ENCODE results near the gene PRKCE. TPM values are rescaled to one million over a fixed set of nuclear protein-coding genes. Genes with fewer than 3 reads are reported as not detected.

Gene PRKCE
- total and polyA plus RNA-seq, 2 experiments from 2014 or later = 0.94 to 1.2 TPM

DNA sequence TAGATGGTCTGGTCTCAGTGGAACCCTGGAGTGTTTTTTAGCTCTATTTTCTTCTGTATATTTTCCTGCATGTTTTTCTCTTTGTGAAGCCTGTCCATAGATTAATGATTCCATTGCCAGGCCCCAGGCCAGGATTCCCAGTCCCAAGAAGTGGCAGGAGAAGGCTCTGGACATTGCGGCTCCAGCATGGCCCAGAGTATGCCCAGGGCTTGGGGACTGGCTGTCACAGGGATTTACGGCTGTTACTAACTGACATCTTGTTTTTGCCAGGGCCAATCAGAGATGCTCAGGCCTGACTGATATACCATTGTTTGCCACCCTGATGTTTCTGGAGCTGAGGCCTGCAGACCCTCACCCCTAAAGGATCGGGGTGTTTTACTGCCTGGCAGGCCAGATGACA lies 59.0 kb downstream of the PRKCE start:
- Mint-ChIP-seq H3K36me3 (ENCODE audit: low read depth) (0 out of 3 replicates have a peak, but pooled peaks cover 5% of the 10 kb centered on the region), H3K4me3 (no peak overlapping the region), H3K4me1 (peaks cover 10% of the 10 kb centered on the region), H3K27ac (no peak overlapping the region), H3K9me3 (peaks cover 10% of the 10 kb centered on the region; the same call in 2 of the 3 replicates), H3K27me3 (ENCODE audit: insufficient read depth, low read depth, poor library complexity) (peaks cover 7% of the 10 kb centered on the region)
- no peak overlapping the region for H3K4me3 ChIP-seq
- no peak overlapping the region for H3K4me2 ChIP-seq
- no peaks in the 10 kb centered on the region for H3K4me1 ChIP-seq (ENCODE audit: insufficient read depth)
- no peaks in the 10 kb centered on the region for H3F3A ChIP-seq (replicated peaks; ENCODE audit: low read depth)
- TF ChIP-seq POLR2AphosphoS5 (IDR thresholded peaks at IDR 0.05; ENCODE audit: low read depth) (no peak), CREB1 (CRISPR knock-in tag; IDR thresholded peaks at IDR 0.05; ENCODE audit: low read depth) (no peak), ZNF331 (CRISPR knock-in tag; IDR thresholded peaks at IDR 0.05; ENCODE audit: low read depth) (no peak), ZNF114 (CRISPR knock-in tag; IDR thresholded peaks at IDR 0.05) (no peak), EZH2phosphoT487 (IDR thresholded peaks at IDR 0.05; ENCODE audit: unreplicated experiment) (no peak), STAT1 (IDR thresholded peaks at IDR 0.05; ENCODE audit: unreplicated experiment) (no peak), EZH2 (IDR thresholded peaks at IDR 0.05; ENCODE audit: low read depth, unreplicated experiment) (no peak), JUNB (IDR thresholded peaks at IDR 0.05; ENCODE audit: unreplicated experiment) (no peak), NANOG (IDR thresholded peaks at IDR 0.05; ENCODE audit: borderline replicate concordance) (no peak)
- TF ChIP-seq, protein P1, sequence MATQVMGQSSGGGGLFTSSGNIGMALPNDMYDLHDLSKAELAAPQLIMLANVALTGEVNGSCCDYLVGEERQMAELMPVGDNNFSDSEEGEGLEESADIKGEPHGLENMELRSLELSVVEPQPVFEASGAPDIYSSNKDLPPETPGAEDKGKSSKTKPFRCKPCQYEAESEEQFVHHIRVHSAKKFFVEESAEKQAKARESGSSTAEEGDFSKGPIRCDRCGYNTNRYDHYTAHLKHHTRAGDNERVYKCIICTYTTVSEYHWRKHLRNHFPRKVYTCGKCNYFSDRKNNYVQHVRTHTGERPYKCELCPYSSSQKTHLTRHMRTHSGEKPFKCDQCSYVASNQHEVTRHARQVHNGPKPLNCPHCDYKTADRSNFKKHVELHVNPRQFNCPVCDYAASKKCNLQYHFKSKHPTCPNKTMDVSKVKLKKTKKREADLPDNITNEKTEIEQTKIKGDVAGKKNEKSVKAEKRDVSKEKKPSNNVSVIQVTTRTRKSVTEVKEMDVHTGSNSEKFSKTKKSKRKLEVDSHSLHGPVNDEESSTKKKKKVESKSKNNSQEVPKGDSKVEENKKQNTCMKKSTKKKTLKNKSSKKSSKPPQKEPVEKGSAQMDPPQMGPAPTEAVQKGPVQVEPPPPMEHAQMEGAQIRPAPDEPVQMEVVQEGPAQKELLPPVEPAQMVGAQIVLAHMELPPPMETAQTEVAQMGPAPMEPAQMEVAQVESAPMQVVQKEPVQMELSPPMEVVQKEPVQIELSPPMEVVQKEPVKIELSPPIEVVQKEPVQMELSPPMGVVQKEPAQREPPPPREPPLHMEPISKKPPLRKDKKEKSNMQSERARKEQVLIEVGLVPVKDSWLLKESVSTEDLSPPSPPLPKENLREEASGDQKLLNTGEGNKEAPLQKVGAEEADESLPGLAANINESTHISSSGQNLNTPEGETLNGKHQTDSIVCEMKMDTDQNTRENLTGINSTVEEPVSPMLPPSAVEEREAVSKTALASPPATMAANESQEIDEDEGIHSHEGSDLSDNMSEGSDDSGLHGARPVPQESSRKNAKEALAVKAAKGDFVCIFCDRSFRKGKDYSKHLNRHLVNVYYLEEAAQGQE (IDR thresholded peaks at IDR 0.05; ENCODE audit: unreplicated experiment) = no peak
- TF ChIP-seq, protein P2, sequence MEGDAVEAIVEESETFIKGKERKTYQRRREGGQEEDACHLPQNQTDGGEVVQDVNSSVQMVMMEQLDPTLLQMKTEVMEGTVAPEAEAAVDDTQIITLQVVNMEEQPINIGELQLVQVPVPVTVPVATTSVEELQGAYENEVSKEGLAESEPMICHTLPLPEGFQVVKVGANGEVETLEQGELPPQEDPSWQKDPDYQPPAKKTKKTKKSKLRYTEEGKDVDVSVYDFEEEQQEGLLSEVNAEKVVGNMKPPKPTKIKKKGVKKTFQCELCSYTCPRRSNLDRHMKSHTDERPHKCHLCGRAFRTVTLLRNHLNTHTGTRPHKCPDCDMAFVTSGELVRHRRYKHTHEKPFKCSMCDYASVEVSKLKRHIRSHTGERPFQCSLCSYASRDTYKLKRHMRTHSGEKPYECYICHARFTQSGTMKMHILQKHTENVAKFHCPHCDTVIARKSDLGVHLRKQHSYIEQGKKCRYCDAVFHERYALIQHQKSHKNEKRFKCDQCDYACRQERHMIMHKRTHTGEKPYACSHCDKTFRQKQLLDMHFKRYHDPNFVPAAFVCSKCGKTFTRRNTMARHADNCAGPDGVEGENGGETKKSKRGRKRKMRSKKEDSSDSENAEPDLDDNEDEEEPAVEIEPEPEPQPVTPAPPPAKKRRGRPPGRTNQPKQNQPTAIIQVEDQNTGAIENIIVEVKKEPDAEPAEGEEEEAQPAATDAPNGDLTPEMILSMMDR (conservative IDR thresholded peaks at IDR 0.05; ENCODE audit: low read depth in 2 of 2) = no peak
- TF ChIP-seq, protein P3, sequence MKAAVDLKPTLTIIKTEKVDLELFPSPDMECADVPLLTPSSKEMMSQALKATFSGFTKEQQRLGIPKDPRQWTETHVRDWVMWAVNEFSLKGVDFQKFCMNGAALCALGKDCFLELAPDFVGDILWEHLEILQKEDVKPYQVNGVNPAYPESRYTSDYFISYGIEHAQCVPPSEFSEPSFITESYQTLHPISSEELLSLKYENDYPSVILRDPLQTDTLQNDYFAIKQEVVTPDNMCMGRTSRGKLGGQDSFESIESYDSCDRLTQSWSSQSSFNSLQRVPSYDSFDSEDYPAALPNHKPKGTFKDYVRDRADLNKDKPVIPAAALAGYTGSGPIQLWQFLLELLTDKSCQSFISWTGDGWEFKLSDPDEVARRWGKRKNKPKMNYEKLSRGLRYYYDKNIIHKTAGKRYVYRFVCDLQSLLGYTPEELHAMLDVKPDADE (IDR thresholded peaks at IDR 0.05) = no peak
- TF ChIP-seq, protein P4, sequence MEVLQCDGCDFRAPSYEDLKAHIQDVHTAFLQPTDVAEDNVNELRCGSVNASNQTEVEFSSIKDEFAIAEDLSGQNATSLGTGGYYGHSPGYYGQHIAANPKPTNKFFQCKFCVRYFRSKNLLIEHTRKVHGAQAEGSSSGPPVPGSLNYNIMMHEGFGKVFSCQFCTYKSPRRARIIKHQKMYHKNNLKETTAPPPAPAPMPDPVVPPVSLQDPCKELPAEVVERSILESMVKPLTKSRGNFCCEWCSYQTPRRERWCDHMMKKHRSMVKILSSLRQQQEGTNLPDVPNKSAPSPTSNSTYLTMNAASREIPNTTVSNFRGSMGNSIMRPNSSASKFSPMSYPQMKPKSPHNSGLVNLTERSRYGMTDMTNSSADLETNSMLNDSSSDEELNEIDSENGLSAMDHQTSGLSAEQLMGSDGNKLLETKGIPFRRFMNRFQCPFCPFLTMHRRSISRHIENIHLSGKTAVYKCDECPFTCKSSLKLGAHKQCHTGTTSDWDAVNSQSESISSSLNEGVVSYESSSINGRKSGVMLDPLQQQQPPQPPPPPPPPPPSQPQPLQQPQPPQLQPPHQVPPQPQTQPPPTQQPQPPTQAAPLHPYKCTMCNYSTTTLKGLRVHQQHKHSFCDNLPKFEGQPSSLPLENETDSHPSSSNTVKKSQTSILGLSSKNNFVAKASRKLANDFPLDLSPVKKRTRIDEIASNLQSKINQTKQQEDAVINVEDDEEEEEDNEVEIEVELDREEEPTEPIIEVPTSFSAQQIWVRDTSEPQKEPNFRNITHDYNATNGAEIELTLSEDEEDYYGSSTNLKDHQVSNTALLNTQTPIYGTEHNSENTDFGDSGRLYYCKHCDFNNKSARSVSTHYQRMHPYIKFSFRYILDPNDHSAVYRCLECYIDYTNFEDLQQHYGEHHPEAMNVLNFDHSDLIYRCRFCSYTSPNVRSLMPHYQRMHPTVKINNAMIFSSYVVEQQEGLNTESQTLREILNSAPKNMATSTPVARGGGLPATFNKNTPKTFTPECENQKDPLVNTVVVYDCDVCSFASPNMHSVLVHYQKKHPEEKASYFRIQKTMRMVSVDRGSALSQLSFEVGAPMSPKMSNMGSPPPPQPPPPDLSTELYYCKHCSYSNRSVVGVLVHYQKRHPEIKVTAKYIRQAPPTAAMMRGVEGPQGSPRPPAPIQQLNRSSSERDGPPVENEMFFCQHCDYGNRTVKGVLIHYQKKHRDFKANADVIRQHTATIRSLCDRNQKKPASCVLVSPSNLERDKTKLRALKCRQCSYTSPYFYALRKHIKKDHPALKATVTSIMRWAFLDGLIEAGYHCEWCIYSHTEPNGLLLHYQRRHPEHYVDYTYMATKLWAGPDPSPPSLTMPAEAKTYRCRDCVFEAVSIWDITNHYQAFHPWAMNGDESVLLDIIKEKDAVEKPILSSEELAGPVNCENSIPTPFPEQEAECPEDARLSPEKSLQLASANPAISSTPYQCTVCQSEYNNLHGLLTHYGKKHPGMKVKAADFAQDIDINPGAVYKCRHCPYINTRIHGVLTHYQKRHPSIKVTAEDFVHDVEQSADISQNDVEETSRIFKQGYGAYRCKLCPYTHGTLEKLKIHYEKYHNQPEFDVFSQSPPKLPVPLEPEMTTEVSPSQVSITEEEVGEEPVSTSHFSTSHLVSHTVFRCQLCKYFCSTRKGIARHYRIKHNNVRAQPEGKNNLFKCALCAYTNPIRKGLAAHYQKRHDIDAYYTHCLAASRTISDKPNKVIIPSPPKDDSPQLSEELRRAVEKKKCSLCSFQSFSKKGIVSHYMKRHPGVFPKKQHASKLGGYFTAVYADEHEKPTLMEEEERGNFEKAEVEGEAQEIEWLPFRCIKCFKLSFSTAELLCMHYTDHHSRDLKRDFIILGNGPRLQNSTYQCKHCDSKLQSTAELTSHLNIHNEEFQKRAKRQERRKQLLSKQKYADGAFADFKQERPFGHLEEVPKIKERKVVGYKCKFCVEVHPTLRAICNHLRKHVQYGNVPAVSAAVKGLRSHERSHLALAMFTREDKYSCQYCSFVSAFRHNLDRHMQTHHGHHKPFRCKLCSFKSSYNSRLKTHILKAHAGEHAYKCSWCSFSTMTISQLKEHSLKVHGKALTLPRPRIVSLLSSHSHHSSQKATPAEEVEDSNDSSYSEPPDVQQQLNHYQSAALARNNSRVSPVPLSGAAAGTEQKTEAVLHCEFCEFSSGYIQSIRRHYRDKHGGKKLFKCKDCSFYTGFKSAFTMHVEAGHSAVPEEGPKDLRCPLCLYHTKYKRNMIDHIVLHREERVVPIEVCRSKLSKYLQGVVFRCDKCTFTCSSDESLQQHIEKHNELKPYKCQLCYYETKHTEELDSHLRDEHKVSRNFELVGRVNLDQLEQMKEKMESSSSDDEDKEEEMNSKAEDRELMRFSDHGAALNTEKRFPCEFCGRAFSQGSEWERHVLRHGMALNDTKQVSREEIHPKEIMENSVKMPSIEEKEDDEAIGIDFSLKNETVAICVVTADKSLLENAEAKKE (CRISPR knock-in tag; IDR thresholded peaks at IDR 0.05) = no peak
- no peaks in the 10 kb centered on the region for H3K9me2 ChIP-seq (ENCODE audit: insufficient read depth)
- H3K27me3 ChIP-seq (ENCODE audit: insufficient read depth) = no peaks in the 10 kb centered on the region
- DNase-seq (ENCODE audit: low spot score) = no peak
- no peak overlapping the region for H2AFZ ChIP-seq
- no peak for ATAC-seq
- no peaks in the 10 kb centered on the region for H3K36me3 ChIP-seq (ENCODE audit: insufficient read depth)
- no peaks in the 10 kb centered on the region for H3K79me2 ChIP-seq (replicated peaks; ENCODE audit: insufficient read depth)
- no peak overlapping the region for H3K27ac ChIP-seq (ENCODE audit: low read depth)
- H4K20me1 ChIP-seq (replicated peaks; ENCODE audit: insufficient read depth) = no peaks in the 10 kb centered on the region
